EL (cell line): Measurements from ENCODE around the gene SOX6.

Source experiments
- DNase-seq: peaks from one replicate; pipeline ENCODE4 v3.0.0-alpha.2; 2016

SOX6 gene

GRCh38 chr11:16363706-16364105 is 7.4 kb upstream of the SOX6 start:
- no peak for DNase-seq

GRCh38 chr11:16361108-16361865 is 4.9 kb upstream of the SOX6 start:
- DNase-seq, result no peak

- no peak for DNase-seq
Observed at GRCh38 chr11:16359369-16359768, 3.0 kb upstream of the SOX6 start.

GRCh38 chr11:16358726-16359125 is 2.4 kb upstream of the SOX6 start:
- no peak for DNase-seq

GRCh38 chr11:16357775-16358174 is 1.4 kb upstream of the SOX6 start:
- DNase-seq, result no peak

GRCh38 chr11:16356761-16357393 is 531 bp upstream of the SOX6 start:
- peak; percentile 48 for DNase-seq

- no peak for DNase-seq
Observed at GRCh38 chr11:16352707-16353106, 3.6 kb downstream of the SOX6 start.

GRCh38 chr11:16350125-16350524 is 6.2 kb downstream of the SOX6 start:
- no peak for DNase-seq

- no peak for DNase-seq
Observed at GRCh38 chr11:16347928-16348685, 8.2 kb downstream of the SOX6 start.

- peak; percentile 57 for DNase-seq
Observed at GRCh38 chr11:16346975-16347374, 9.4 kb downstream of the SOX6 start.

GRCh38 chr11:16341853-16342252 is 14.5 kb downstream of the SOX6 start:
- DNase-seq, result no peak

- peak; percentile 13 for DNase-seq
Observed at GRCh38 chr11:16338393-16338792, 18.0 kb downstream of the SOX6 start.

- DNase-seq, result no peak
Observed at GRCh38 chr11:16337421-16338213, 18.7 kb downstream of the SOX6 start.

- DNase-seq, result no peak
Observed at GRCh38 chr11:16336721-16337120, 19.6 kb downstream of the SOX6 start.

- DNase-seq, result no peak
Observed at GRCh38 chr11:16336204-16336603, 20.1 kb downstream of the SOX6 start.

GRCh38 chr11:16335236-16335962 is 20.9 kb downstream of the SOX6 start:
- DNase-seq, result no peak

- peak; percentile 74 for DNase-seq
Observed at GRCh38 chr11:16326679-16327297, 29.6 kb downstream of the SOX6 start.

- no peak for DNase-seq
Observed at GRCh38 chr11:16322190-16322589, 34.2 kb downstream of the SOX6 start.

- peak; percentile 7 for DNase-seq
Observed at GRCh38 chr11:16321148-16321547, 35.2 kb downstream of the SOX6 start.

GRCh38 chr11:16318320-16318719 is 38.0 kb downstream of the SOX6 start:
- DNase-seq, result no peak

- DNase-seq, result no peak
Observed at GRCh38 chr11:16317712-16318111, 38.6 kb downstream of the SOX6 start.

- DNase-seq, result no peak
Observed at GRCh38 chr11:16313846-16314245, 42.5 kb downstream of the SOX6 start.
